Erythroblast (primary cell): ENCODE measurements around the gene TMEM69.

Source experiments
- GATA1 ChIP-seq: IDR thresholded peaks from 2 replicates; pipeline ENCODE4 v1.6.1; 2011; ENCODE audit warnings: low read depth, mild to moderate bottlenecking, control low read depth, low read length, moderate library complexity
- POLR2A ChIP-seq: IDR thresholded peaks from 2 replicates; pipeline ENCODE4 v1.6.1; 2011; ENCODE audit warnings: mild to moderate bottlenecking, low read length

- no peak for TF ChIP-seq POLR2A
- TF ChIP-seq GATA1: no peak
Measured at GRCh38 chr1:45643321-45643720, 44.7 kb upstream of the TMEM69 start.
